Effector memory CD4-positive, alpha-beta T cell (primary cell): ENCODE measurements around the gene MYO1H.

ENCODE experiments used
- DNase-seq, 3 donors: peaks; one replicate each; pipeline ENCODE4 v3.0.0-alpha.2; 2020
- H3K27ac ChIP-seq: 2 replicates; pipeline ENCODE4 v1.7.0; 2013; ENCODE audit warnings: mild to moderate bottlenecking, low read length, moderate library complexity; ENCODE audit not compliant: insufficient read depth, poor library complexity, severe bottlenecking
- H3K27me3 ChIP-seq: replicated peaks from 2 replicates; pipeline ENCODE4 v1.7.0; 2013; ENCODE audit warnings: mild to moderate bottlenecking, low read length; ENCODE audit not compliant: insufficient read depth, control insufficient read depth, poor library complexity, severe bottlenecking
- H3K36me3 ChIP-seq: 2 replicates; pipeline ENCODE4 v1.7.0; 2013; ENCODE audit warnings: mild to moderate bottlenecking, low read length, moderate library complexity; ENCODE audit not compliant: control insufficient read depth, insufficient read depth
- H3K4me1 ChIP-seq: 2 replicates; pipeline ENCODE4 v1.7.0; 2013; ENCODE audit warnings: low read length, mild to moderate bottlenecking; ENCODE audit not compliant: control insufficient read depth, insufficient read depth, poor library complexity, severe bottlenecking
- H3K4me3 ChIP-seq: 2 replicates; pipeline ENCODE4 v1.7.0; 2013; ENCODE audit warnings: low read length, low read depth, mild to moderate bottlenecking; ENCODE audit not compliant: insufficient read depth, poor library complexity, severe bottlenecking
- H3K9me3 ChIP-seq: 2 replicates; pipeline ENCODE4 v1.7.0; 2013; ENCODE audit warnings: mild to moderate bottlenecking, low read length, moderate library complexity; ENCODE audit not compliant: control insufficient read depth

Gene MYO1H

DNA sequence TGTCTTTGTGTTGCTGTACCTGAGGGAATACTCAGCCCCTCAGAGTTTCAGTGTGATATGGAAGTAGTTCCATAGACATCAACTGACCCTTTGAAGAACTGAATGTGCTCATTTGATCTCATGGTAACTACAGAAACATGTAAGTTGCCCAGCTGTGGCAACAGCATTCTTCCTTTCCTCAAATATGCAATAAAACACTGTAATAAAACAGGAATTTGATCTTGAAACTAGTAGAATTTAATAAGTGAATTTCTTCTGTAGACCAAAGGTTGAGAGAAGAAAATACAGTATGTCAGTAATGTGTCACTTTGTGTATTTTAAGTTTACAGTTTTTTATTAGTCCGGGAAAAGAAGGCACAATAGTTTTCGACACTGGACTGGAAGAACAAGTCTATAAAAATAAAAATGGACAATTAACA lies 97.5 kb downstream of the MYO1H start:
- H3K27me3 ChIP-seq: no peaks in the 10 kb centered on the region
- DNase-seq: no peak
- H3K9me3 ChIP-seq: no peaks in the 10 kb centered on the region
- H3K27ac ChIP-seq: no peak overlapping the region
- no peaks in the 10 kb centered on the region for H3K4me1 ChIP-seq
- no peak overlapping the region for H3K4me3 ChIP-seq
- H3K36me3 ChIP-seq: peaks cover 24% of the 10 kb centered on the region

DNA sequence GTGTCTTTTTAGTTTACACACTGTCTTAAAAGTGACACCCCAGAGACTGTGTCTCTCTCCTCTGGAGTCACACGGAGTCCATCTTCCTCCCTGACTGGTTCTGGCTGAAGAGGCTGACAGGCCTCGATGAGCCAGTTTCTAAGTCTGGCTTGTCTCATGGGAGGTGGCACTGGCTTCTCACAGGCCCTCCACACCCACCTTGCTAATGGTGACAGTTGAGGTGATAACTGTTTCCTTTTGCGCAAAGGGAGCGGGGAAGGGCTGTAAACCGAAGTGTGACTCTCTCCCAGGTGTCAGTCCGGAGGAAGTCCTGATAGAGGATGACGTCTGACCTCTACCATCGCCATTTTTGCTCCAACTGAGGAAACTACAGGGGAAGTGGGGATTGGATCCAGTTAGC lies 99.2 kb downstream of the MYO1H start:
- Histone ChIP-seq H3K9me3 (no peaks in the 10 kb centered on the region), H3K27me3 (no peaks in the 10 kb centered on the region), H3K36me3 (peaks cover 36% of the 10 kb centered on the region), H3K27ac (no peak overlapping the region), H3K4me1 (no peaks in the 10 kb centered on the region), H3K4me3 (no peak overlapping the region)
- no peak for DNase-seq

DNA sequence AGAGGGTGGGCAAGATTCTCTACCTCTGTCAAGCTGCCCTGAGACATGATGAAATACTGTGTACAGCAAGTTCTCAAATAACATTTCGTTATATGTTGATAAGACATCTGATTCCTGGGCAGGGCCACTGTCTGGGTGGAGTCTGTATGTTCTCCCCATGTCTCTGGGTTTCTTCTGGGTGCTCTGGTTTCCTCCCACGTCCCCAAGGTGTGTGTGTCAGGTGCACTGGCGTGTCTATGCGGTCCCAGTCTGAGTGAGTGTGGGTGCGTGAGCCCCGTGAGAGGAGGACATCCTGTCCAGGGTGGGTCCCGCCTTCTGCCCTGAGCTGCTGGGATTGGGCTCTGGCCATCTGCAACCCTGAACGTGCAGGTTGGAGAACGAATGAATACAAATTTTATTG lies 99.8 kb downstream of the MYO1H start:
- no peaks in the 10 kb centered on the region for H3K27me3 ChIP-seq
- no peak for DNase-seq
- no peak overlapping the region for H3K27ac ChIP-seq
- H3K36me3 ChIP-seq: peaks cover 43% of the 10 kb centered on the region
- no peak overlapping the region for H3K4me3 ChIP-seq
- no peaks in the 10 kb centered on the region for H3K4me1 ChIP-seq
- no peaks in the 10 kb centered on the region for H3K9me3 ChIP-seq

DNA sequence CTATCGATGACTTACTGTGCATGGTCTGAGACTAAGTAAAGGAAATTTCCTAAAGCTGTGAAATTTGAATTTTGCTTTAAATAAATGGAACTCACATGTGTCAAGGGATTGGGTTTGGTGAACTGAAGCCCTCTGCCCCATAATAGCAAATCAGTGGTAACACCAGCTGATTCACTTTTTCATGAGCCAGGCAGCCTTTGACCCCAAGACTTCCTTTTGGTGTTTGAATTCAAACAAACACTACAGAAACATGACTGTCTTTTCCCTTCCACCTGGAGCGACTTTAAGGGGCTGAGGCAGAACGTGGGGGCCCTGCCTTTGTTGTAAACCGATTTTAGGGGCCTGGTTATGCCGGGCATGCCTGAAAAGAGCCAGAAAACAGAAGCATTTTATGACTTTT lies 100.6 kb downstream of the MYO1H start:
- Histone ChIP-seq H3K27me3 (no peaks in the 10 kb centered on the region), H3K4me3 (no peak overlapping the region), H3K27ac (no peak overlapping the region), H3K4me1 (no peaks in the 10 kb centered on the region), H3K36me3 (peaks cover 47% of the 10 kb centered on the region), H3K9me3 (no peaks in the 10 kb centered on the region)
- DNase-seq: no peak

DNA sequence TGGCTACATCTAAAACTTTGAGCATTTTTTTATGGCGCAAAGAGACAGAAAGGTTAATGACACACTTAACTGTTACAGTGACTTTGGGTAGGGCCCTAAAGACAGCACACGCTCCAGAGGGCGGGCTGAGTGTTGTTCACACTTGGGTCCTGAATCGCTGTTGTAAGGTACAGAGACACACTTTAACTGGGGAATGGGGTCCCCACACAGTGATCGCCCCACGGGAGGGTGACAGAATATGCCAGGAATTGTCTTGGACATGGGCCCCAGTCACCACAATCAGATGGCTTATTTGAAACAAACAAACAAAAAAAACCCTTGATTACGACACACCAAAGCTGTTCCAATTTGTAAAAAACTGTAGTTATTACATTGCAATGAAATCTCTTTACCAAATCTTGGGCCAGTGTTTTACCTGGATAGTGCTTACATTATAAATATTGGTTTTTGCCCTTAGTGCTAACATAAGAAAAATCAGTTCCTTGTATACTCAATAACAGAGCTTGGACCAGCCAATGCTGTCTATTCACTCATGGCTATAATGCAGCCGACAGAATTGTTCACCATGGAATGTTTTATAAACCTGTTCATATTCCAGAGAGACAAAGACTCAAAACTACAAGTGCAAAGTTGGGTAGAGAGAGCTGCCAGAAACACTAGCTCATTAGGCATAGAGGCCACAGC lies 101.1 kb downstream of the MYO1H start:
- Histone ChIP-seq H3K9me3 (no peaks in the 10 kb centered on the region), H3K27ac (no peak overlapping the region), H3K4me3 (no peak overlapping the region), H3K36me3 (peaks cover 52% of the 10 kb centered on the region), H3K27me3 (no peaks in the 10 kb centered on the region), H3K4me1 (no peaks in the 10 kb centered on the region)
- no peak for DNase-seq

DNA sequence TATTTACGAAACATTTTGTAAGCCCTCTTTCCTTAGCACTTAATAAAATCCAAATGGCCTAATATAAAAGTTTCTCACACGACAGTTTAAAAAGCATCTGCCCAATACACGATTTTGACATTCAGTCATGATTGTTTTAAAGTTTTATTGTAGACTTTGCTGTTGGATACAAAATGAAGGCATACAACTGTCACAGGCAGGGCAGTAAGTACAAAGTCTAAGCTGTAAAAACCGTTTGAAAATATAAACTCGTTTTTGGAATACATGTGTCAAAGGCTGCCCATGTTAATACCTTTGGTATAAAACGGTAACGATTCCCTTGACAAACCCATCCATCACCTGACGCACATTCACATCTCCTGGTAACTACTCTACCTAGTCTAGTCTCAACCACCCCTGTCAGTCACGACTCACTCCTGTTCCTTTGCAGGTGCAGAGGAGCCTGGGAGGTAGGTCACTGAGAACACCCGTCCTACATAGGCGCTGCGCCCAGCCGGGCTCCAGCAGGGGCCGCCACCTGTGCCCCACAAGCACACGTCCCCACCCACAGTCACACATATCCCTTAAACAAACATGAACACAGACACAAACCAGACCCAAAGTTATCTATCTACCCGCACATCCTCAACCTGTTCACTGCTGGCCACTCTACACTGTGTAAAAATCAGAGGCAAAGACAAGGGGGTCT lies 102.3 kb downstream of the MYO1H start:
- no peaks in the 10 kb centered on the region for H3K9me3 ChIP-seq
- H3K27ac ChIP-seq: no peak overlapping the region
- no peak for DNase-seq
- H3K4me3 ChIP-seq: no peak overlapping the region
- no peaks in the 10 kb centered on the region for H3K4me1 ChIP-seq
- no peaks in the 10 kb centered on the region for H3K27me3 ChIP-seq
- peaks cover 62% of the 10 kb centered on the region for H3K36me3 ChIP-seq

DNA sequence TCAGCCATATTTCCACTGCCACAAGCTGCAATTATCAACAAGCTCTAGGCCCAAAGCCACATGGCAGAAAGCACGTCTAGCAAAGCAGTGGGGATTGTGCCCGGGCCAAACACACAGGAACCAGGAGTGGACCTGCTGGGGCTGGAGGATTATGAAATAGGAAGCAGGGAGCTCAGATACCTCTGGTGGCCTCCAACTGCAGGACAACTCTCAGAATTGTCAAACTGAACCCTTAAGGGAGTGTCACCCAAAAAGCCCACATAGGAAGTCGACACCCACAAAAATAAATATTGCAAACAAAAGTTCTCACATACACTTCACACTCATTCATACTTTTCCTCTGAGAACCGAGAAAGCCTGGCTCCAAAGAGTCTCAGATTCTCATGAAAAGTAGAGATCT lies 103.3 kb downstream of the MYO1H start:
- Histone ChIP-seq H3K9me3 (no peaks in the 10 kb centered on the region), H3K4me3 (no peak overlapping the region), H3K4me1 (no peaks in the 10 kb centered on the region), H3K36me3 (peaks cover 69% of the 10 kb centered on the region), H3K27ac (no peak overlapping the region), H3K27me3 (no peaks in the 10 kb centered on the region)
- DNase-seq: no peak

DNA sequence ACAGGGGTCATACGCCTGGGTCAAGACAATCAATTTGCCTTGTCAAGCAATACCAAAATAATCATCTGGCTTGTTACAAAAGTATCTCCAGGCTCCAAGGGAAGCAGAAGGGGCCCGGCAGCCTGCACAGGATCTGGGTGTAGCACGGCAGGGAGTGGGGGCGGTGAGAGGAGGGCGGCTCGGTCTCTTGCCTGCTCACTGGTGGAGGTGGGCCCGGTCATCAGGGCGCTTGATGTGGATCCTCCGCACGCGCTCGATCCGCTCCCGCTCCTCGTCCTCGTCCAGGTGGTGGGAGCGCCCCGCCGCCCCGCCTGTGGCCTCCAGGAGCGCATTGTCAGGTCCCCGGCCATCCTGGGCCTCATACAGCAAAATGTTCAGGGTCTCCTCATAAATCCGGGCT lies 103.7 kb downstream of the MYO1H start:
- no peak overlapping the region for H3K4me3 ChIP-seq
- H3K27ac ChIP-seq: no peak overlapping the region
- H3K9me3 ChIP-seq: no peaks in the 10 kb centered on the region
- no peak for DNase-seq
- peaks cover 73% of the 10 kb centered on the region for H3K36me3 ChIP-seq
- H3K27me3 ChIP-seq: no peaks in the 10 kb centered on the region
- H3K4me1 ChIP-seq: no peaks in the 10 kb centered on the region

DNA sequence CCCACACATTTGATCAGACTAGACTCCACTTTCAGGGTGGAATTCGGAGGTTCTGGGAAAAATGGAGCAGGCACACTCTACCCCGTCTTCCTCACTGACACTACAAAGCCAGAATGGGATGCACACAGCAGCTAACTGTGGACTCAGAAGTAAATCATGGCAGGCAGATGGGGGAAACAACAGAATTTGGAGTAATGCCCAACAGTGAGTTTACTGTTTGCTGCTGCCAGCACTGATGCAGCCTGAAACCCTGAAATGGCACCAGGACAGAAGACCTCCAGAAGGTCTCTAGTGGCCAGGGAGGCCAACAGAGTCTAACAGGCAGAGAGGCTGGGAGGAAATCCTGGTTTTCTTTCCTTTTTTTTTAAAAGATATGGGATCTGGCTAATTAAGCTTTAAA lies 104.8 kb downstream of the MYO1H start:
- H3K27ac ChIP-seq: no peak overlapping the region
- H3K4me1 ChIP-seq: no peaks in the 10 kb centered on the region
- peaks cover 78% of the 10 kb centered on the region for H3K36me3 ChIP-seq
- no peaks in the 10 kb centered on the region for H3K9me3 ChIP-seq
- no peak overlapping the region for H3K4me3 ChIP-seq
- H3K27me3 ChIP-seq: no peaks in the 10 kb centered on the region
- no peak for DNase-seq

DNA sequence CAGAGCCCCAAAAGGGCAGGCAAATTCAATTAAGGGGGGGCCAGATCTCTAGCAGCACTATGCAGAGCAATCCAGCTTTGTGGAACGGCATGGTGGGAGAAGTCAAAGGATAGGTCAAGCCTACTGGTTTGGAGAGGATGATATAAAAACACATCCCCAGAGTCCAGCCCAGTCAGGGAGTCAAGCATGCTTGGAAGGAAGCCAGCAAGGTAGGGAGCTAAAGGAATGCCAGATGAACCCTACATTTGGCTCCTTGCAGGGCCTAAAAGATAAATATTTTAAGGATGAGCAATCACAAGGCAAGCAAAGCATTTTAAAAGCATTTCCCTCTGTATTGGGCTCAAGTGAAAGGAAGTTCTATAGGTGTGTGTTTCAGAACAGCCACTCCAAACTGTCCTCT lies 108.0 kb downstream of the MYO1H start:
- no peak for DNase-seq
- H3K9me3 ChIP-seq: no peaks in the 10 kb centered on the region
- H3K36me3 ChIP-seq: peaks cover 75% of the 10 kb centered on the region
- H3K4me1 ChIP-seq: no peaks in the 10 kb centered on the region
- no peak overlapping the region for H3K4me3 ChIP-seq
- H3K27me3 ChIP-seq: no peaks in the 10 kb centered on the region
- H3K27ac ChIP-seq: no peak overlapping the region
